Measurements from ENCODE around the gene MRPL2. TPM values are rescaled to one million over a fixed set of nuclear protein-coding genes. Genes with fewer than 3 reads are reported as not detected.

MRPL2 gene
- total RNA-seq, 1 donor from 2014 or later, result 47.4 TPM

DNA sequence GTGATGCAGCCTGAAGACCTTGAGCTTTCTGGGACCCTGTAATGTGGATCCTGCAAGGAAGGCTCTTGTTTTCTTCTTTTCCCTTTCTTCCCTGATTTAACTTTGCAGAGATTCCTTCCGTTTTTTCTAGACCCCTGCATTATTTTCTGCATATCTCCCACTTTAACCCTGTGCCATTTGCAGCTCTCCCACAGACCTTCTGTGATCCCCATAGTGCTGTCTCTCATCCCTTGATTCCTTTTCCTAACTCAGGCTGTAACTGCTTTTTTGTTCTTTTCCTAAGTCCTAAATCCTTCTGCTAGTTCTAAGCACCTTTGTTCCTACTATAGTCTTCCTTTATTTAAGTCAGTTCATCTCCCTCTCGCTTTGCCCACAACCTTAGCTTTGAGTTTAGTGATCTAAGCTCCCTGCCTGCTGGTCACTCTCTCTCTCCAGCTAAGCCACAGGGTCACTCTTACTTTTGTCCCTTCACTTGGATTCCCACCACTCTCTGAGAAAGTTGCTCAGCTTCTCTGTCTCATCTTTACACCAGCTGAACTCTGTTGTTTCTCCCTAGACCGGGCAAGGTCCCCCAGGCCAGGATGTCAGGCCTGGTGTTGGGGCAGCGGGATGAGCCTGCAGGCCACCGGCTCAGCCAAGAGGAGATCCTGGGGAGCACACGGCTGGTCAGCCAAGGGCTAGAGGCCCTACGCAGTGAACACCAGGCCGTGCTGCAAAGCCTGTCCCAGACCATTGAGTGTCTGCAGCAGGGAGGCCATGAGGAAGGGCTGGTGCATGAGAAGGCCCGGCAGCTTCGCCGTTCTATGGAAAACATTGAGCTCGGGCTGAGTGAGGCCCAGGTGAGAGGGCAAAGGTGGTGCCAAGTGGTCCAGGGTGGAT is 1.8 kb upstream of the MRPL2 start:
- H3K4me1 ChIP-seq (ENCODE audit: insufficient read depth, low read length), result peaks cover 30% of the 10 kb centered on the region
- Mint-ChIP-seq H3K4me3 (ENCODE audit: unreplicated experiment) (peak overlapping the region; percentile 96), H3K27ac (ENCODE audit: unreplicated experiment) (no peak overlapping the region), H3K9me3 (ENCODE audit: unreplicated experiment) (no peaks in the 10 kb centered on the region), H3K4me1 (ENCODE audit: low read depth, unreplicated experiment) (peaks cover 15% of the 10 kb centered on the region), H3K36me3 (ENCODE audit: low read depth, unreplicated experiment) (peaks cover 17% of the 10 kb centered on the region), H3K27me3 (ENCODE audit: low read depth, unreplicated experiment) (no peaks in the 10 kb centered on the region)
- DNase-seq (ENCODE audit: low read depth), result no peak
- H4K20me1 ChIP-seq (ENCODE audit: insufficient read depth, low read length), result no peaks in the 10 kb centered on the region
- TF ChIP-seq EZH2 (IDR thresholded peaks at IDR 0.05; ENCODE audit: insufficient read depth, low read length), result no peak
- TF ChIP-seq, protein P1, sequence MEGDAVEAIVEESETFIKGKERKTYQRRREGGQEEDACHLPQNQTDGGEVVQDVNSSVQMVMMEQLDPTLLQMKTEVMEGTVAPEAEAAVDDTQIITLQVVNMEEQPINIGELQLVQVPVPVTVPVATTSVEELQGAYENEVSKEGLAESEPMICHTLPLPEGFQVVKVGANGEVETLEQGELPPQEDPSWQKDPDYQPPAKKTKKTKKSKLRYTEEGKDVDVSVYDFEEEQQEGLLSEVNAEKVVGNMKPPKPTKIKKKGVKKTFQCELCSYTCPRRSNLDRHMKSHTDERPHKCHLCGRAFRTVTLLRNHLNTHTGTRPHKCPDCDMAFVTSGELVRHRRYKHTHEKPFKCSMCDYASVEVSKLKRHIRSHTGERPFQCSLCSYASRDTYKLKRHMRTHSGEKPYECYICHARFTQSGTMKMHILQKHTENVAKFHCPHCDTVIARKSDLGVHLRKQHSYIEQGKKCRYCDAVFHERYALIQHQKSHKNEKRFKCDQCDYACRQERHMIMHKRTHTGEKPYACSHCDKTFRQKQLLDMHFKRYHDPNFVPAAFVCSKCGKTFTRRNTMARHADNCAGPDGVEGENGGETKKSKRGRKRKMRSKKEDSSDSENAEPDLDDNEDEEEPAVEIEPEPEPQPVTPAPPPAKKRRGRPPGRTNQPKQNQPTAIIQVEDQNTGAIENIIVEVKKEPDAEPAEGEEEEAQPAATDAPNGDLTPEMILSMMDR (IDR thresholded peaks at IDR 0.05; ENCODE audit: insufficient read depth, low read depth, low read length), result no peak
- H3K27me3 ChIP-seq (ENCODE audit: insufficient read depth, low read length), result no peaks in the 10 kb centered on the region
- no peak for FAIRE-seq
- H2AFZ ChIP-seq (ENCODE audit: low read depth, low read length), result no peak overlapping the region
- H3K9ac ChIP-seq (ENCODE audit: low read length), result peak overlapping the region; percentile 98
- H3K27ac ChIP-seq (ENCODE audit: low read depth, low read length), result no peak overlapping the region
- no peaks in the 10 kb centered on the region for H3K9me3 ChIP-seq (ENCODE audit: insufficient read depth, low read depth, low read length)
- H3K4me2 ChIP-seq (ENCODE audit: low read length), result peak overlapping the region; percentile 95
- peaks cover 8% of the 10 kb centered on the region for H3K36me3 ChIP-seq (ENCODE audit: insufficient read depth, low read length)
- no peak overlapping the region for H3K4me3 ChIP-seq (ENCODE audit: insufficient read depth, low read depth, low read length)
- H3K79me2 ChIP-seq (ENCODE audit: insufficient read depth, low read length), result peaks cover 30% of the 10 kb centered on the region

DNA sequence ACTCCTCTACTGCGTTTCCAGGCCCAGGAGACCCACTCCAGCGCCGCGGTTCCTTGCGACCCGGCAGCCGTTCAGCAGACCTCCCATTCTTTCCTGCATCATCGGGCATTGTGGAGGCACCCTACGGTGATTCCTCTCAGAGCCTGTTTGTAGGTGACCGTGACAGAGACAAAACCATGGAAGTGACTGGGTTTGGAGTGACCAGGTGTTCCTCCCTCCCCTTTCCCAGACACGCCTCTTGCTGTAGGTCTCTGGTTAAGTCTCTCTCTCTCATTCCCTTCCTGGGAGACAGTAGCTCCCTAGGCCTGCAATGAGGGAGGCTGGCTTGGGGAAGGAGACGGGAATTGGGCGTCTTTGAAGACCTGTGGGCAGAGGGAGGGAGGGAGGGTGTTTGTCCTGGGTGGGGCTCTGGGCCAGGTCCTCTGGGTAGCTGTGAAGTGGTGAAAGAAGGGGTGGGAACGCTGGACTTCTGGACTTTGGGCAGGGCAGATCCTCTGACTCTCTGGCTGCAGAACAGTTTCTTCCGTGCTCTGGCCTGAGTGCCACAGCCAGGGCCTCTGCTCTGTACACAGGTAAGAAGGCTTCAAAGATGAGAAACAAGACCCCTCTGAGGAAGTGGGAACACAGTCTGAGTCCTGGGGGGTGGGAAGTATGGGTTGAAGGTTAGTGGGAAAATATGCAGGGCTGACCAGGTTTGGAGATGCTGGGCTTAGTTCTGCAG is 960 bp upstream of the MRPL2 start:
- no peak for TF ChIP-seq EZH2 (IDR thresholded peaks at IDR 0.05; ENCODE audit: insufficient read depth, low read length)
- TF ChIP-seq, protein P1 (IDR thresholded peaks at IDR 0.05; ENCODE audit: insufficient read depth, low read depth, low read length), result no peak
- Histone ChIP-seq H4K20me1 (ENCODE audit: insufficient read depth, low read length) (no peaks in the 10 kb centered on the region), H3K9me3 (ENCODE audit: insufficient read depth, low read depth, low read length) (no peaks in the 10 kb centered on the region), H3K36me3 (ENCODE audit: insufficient read depth, low read length) (peaks cover 8% of the 10 kb centered on the region), H3K27me3 (ENCODE audit: insufficient read depth, low read length) (no peaks in the 10 kb centered on the region), H3K4me1 (ENCODE audit: insufficient read depth, low read length) (peaks cover 30% of the 10 kb centered on the region), H3K4me3 (ENCODE audit: insufficient read depth, low read depth, low read length) (peak overlapping the region; percentile 97), H3K79me2 (ENCODE audit: insufficient read depth, low read length) (peaks cover 30% of the 10 kb centered on the region), H2AFZ (ENCODE audit: low read depth, low read length) (peak overlapping the region; percentile 90), H3K4me2 (ENCODE audit: low read length) (peak overlapping the region; percentile 95), H3K9ac (ENCODE audit: low read length) (peak overlapping the region; percentile 98), H3K27ac (ENCODE audit: low read depth, low read length) (peak overlapping the region; percentile 94)
- DNase-seq (ENCODE audit: low read depth), result no peak
- Mint-ChIP-seq H3K4me3 (ENCODE audit: unreplicated experiment) (peak overlapping the region; percentile 96), H3K4me1 (ENCODE audit: low read depth, unreplicated experiment) (peaks cover 15% of the 10 kb centered on the region), H3K27me3 (ENCODE audit: low read depth, unreplicated experiment) (no peaks in the 10 kb centered on the region), H3K36me3 (ENCODE audit: low read depth, unreplicated experiment) (peaks cover 10% of the 10 kb centered on the region), H3K9me3 (ENCODE audit: unreplicated experiment) (no peaks in the 10 kb centered on the region), H3K27ac (ENCODE audit: unreplicated experiment) (peak overlapping the region; percentile 100)
- FAIRE-seq, result no peak
